GM12872 (cell line): Measurements from ENCODE around the gene SEPTIN5.

Source experiments
- TF ChIP-seq, protein P1 (sequence below): IDR thresholded peaks from 3 replicates; pipeline ENCODE4 v1.5.1; 2011; ENCODE audit warnings: low read depth, mild to moderate bottlenecking, low read length, moderate library complexity; ENCODE audit not compliant: insufficient read depth

SEPTIN5 gene

DNA sequence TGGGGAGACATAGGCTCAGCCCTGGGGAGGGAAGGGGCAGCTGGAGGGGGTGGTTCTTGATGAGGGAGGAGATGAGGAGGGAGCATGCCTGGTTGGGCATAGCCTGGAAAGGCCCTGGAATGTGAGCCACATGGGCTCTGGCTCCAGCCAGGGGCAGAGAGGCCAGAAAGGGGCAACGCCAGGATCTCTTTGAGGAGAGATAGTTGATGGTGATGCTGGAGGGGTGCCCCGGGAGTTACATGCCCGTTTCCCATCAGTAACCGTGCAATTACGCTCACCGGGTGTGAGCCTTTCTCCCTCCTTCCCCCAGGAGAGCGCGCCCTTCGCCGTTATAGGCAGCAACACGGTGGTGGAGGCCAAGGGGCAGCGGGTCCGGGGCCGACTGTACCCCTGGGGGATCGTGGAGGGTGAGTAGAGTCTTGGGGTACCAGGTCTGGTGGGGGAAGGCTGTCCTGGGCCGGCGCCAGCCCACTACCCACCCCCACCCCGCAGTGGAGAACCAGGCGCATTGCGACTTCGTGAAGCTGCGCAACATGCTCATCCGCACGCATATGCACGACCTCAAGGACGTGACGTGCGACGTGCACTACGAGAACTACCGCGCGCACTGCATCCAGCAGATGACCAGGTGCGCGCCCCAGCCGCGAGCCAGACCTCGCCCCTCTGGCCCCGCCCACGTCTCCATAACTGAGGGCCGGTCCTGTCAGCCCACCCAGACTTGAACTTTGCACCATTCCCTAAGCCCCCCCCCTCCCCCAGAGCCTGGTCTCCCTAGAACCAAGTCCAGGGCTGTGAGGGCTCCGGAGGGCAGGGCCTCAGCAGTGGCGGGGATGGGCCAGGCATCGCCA lies 7.3 kb downstream of the SEPTIN5 start:
- TF ChIP-seq, protein P1, sequence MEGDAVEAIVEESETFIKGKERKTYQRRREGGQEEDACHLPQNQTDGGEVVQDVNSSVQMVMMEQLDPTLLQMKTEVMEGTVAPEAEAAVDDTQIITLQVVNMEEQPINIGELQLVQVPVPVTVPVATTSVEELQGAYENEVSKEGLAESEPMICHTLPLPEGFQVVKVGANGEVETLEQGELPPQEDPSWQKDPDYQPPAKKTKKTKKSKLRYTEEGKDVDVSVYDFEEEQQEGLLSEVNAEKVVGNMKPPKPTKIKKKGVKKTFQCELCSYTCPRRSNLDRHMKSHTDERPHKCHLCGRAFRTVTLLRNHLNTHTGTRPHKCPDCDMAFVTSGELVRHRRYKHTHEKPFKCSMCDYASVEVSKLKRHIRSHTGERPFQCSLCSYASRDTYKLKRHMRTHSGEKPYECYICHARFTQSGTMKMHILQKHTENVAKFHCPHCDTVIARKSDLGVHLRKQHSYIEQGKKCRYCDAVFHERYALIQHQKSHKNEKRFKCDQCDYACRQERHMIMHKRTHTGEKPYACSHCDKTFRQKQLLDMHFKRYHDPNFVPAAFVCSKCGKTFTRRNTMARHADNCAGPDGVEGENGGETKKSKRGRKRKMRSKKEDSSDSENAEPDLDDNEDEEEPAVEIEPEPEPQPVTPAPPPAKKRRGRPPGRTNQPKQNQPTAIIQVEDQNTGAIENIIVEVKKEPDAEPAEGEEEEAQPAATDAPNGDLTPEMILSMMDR, result no peak

- TF ChIP-seq, protein P1, result no peak
Observed at GRCh38 chr22:19722178-19722981, 8.1 kb downstream of the SEPTIN5 start.

DNA sequence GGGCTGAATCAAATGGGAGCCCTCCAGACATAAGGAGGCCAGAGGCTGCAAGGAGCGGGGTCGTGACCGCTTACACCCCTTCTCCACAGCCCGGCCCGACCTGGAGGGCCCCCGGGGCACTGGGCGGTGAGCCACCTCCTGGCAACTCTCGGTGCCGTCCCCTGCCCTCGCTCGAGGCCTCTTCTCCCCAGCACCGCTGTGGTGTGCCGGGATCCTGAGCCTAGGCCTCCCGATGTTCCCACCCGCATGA lies 8.6 kb downstream of the SEPTIN5 start:
- TF ChIP-seq, protein P1, result no peak

GRCh38 chr22:19723232-19723982 lies 9.1 kb downstream of the SEPTIN5 start, which contains the start of gene GP1BB:
TSS of gene GP1BB (plus strand) at chr22:19723539. CDS start at chr22:19723570, 31 bp downstream.
- TF ChIP-seq, protein P1, result 0 out of 3 replicates have a peak, but pooled peaks have one; percentile 3

DNA sequence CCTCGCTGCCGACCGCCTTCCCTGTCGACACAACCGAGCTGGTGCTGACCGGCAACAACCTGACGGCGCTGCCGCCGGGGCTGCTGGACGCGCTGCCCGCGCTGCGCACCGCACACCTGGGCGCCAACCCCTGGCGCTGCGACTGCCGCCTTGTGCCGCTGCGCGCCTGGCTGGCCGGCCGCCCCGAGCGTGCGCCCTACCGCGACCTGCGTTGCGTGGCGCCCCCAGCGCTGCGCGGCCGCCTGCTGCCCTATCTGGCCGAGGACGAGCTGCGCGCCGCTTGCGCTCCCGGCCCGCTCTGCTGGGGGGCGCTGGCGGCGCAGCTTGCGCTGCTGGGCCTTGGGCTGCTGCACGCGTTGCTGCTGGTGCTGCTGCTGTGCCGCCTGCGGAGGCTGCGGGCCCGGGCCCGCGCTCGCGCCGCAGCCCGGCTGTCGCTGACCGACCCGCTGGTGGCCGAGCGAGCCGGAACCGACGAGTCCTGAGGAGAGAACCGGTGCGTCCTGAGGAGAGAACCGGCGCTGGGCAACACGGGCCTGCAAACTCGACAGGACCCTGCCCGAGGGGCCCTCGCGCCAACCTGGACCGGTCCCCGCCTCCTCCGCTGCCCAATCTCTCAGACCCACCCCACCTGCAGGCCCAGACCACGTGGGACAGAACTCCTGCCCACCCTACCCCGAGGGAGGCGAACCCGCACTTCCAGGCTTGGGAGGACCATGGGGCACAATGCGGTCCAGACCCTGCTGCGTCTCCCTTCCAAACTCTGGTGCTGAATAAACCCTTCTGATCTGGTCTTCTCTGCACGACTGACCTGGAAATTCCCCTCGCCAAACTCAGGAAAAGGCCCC lies 9.9 kb downstream of the SEPTIN5 start:
- TF ChIP-seq, protein P1, result peak; percentile 29; the same call in 2 of the 3 replicates

DNA sequence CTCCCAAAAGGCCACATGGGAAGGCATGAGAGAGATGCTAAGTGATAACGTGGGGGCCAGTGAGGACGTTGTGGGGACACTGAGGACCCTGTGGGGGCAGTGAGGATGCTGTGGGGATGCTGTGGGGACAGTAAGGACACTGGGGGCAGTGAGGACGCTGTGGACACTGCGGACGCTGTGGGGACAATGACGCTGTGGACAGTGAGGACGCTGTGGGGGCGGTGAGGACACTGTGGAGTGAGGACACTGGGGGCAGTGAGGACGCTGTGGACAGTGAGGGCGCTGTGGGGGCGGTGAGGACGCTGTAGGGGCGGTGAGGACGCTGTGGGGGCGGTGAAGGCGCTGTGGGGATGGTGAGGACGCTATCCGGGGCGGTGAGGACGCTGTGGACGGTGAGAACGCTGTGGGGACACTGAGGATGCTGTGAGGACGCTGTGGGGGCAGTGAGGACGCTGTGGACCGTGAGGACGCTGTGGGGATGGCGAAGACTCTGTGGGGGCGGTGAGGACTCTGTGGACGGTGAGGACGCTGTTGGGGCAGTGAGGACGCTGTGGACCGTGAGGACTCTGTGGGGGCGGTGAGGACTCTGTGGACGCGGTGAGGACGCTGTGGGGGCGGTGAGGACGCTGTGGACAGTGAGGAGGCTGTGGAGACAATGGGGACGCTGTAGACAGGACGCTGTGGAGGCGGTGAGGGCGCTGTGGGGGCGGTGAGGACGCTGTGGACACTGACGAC lies 10.8 kb downstream of the SEPTIN5 start:
- TF ChIP-seq, protein P1, result no peak
